MM.1S (cell line): ENCODE results near the gene ELMO1.

Experiments
- CTCF ChIP-seq: fragments of 300-600 bp; sonication (generic); IDR thresholded peaks from 2 replicates; pipeline ENCODE4 v1.5.1; 2016; ENCODE audit warnings: antibody characterized with exemption, low read length, mixed read lengths
- EZH2 ChIP-seq: fragments of 300-600 bp; sonication (generic); optimal IDR thresholded peaks from 2 replicates; pipeline ENCODE3; 2017; ENCODE audit warnings: low read depth, mild to moderate bottlenecking, antibody characterized with exemption, low read length, mixed read lengths
- EZH2phosphoT487 ChIP-seq: fragments of 300-600 bp; sonication (generic); IDR thresholded peaks from 2 replicates; pipeline ENCODE4 v1.6.1; 2018; ENCODE audit warnings: antibody characterized with exemption, low read length

GRCh38 chr7:36860681-36861080 is 588.0 kb downstream of the ELMO1 start:
- TF ChIP-seq CTCF (no peak), EZH2phosphoT487 (no peak), EZH2 (no peak)
